Measurements from ENCODE around the gene TRANK1. TPM values are rescaled to one million over a fixed set of nuclear protein-coding genes. Genes with fewer than 3 reads are reported as not detected.

TRANK1 gene
- total RNA-seq, 4 donors from 2014 or later, result 9.4 to 31.5 (median 14.6) TPM

DNA sequence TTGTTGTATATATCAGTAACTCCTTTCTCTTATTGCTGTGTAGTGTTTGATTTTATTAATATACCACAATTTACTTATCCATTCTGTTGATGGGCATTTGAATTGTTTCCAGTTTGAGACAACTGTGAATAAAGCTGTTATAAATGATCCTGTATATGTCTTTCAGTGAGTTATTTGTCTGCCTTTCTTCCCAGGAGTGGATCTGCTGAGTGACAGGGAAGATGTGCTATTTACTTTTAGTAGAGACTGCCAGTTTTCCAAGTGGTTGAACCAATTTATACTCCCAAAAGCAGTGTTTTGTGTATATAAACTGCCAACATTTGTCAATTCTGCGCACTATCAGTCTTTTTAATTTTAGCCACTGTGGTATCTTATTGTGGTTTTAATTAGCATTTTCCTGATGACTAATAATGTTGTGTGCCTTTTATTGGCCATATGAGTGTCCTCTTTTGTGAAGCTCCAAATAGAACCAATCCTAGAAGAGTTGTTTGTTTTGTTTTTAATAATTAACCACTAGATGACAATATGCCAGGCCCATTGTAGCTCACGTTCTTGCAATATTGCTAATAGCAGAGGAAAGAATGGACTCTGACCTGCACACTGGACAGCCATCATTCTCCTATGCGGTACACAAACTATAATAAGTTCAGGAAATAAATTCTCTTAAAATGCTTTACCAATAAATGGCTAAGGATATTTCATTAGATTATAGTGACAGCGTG, 25.3 kb downstream of the TRANK1 start:
- TF ChIP-seq, protein P1, sequence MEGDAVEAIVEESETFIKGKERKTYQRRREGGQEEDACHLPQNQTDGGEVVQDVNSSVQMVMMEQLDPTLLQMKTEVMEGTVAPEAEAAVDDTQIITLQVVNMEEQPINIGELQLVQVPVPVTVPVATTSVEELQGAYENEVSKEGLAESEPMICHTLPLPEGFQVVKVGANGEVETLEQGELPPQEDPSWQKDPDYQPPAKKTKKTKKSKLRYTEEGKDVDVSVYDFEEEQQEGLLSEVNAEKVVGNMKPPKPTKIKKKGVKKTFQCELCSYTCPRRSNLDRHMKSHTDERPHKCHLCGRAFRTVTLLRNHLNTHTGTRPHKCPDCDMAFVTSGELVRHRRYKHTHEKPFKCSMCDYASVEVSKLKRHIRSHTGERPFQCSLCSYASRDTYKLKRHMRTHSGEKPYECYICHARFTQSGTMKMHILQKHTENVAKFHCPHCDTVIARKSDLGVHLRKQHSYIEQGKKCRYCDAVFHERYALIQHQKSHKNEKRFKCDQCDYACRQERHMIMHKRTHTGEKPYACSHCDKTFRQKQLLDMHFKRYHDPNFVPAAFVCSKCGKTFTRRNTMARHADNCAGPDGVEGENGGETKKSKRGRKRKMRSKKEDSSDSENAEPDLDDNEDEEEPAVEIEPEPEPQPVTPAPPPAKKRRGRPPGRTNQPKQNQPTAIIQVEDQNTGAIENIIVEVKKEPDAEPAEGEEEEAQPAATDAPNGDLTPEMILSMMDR (IDR thresholded peaks at IDR 0.05), result no peak
- ATAC-seq (ENCODE audit: low FRiP score) (no peak), DNase-seq (ENCODE audit: low spot score) (no peak)

DNA sequence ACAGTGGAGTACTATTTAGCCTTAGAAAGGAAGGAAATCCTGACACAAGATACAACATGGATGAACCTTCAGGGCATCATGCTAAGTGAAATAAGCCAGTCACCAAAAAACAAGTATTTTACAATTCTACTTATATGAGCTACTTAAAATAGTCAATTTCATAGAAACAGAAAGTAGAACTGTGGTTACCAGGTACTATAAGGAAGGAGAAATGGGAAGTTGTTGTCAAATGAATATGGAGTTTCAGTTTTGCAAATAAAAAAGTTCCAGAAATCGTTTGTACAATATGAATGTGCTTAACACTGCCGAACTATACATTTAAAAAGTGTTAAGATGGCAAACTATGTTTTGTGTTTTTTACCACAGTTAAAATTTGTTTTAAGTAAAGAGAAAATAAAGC, 26.8 kb downstream of the TRANK1 start:
- DNase-seq (ENCODE audit: low spot score), result no peak
- no peak for ATAC-seq (ENCODE audit: low FRiP score)
- TF ChIP-seq, protein P1 (IDR thresholded peaks at IDR 0.05), result no peak

DNA sequence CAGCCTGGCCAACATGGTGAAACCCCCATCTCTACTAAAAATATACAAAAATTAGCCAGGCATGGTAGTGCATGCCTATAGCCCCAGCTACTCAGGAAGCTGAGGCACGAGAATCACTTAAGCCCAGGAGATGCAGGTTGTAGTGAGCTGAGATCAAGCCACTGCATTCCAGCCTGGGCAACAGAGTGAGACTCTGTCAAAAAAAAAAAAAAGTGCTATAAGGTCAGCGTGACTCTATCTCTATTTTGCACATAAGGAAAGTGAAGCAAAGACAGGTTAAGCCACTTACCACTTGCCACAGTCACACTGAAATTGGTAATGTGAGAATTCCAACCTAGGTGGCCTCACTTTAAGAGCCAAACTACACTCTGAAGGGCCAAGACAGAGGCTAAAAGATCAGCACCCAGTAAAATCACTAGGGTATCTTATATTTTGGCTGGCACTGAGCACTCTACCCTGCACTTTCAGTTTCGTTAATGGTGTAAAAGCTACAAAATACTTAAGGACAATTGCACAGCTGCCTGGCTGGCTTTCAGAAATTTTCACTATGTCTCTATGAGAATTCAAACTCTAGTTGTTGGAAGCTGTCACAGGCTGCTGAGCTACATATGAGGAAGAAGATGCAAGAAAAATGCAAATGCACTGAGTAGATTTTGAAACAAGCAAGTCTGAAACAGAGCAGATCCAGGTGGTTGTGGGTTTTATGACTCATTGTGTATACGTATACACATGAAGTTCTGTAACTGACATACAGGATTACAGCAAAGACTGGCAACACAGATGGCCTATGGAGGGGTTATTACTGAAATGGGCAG, 32.7 kb downstream of the TRANK1 start:
- TF ChIP-seq, protein P1 (IDR thresholded peaks at IDR 0.05), result no peak

DNA sequence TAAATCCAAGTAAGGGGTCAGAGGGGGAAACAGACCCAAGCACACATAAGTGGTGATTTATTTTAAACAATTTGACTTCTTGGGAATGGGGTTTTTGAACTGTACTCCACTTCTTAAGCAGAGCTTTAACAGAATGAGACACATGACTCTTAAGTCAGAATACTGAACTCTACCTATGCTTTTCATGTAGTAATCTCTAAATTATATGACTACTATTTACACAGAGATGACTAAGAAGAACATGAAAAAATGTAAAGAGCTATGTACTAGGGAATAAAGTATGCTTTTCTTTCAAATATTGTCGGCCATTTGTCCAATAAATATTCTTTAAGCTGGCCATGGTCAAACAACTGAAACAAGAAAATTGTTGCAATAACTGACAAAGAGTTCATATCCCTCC, 35.2 kb downstream of the TRANK1 start:
- ATAC-seq (ENCODE audit: low FRiP score) (no peak), DNase-seq (ENCODE audit: low spot score) (no peak)
- TF ChIP-seq, protein P1 (IDR thresholded peaks at IDR 0.05), result no peak

More for the DNA sequence above, 32.7 kb downstream of the TRANK1 start:
- DNase-seq (ENCODE audit: low spot score) (no peak), ATAC-seq (ENCODE audit: low FRiP score) (peak; percentile 75)

DNA sequence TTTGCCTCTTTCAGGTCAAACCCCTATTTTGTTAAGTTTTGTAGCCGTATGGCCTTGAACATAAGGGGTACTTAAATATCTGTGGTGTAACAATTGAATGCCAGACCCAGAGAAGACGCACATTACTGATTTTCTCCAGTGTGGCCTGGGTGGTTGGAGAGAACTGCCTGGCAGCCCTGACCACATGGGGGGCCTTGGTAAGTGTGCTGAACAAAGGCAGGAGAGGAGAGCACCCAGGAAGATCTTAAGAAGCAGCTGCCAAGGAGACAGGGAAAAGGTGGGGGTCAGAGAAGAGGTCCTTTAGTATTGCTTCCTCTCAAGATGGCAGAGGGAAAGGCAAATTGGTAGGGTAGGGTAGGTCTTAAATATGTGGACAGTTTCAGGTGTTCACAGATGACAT, 35.7 kb downstream of the TRANK1 start:
- DNase-seq (ENCODE audit: low spot score) (no peak), ATAC-seq (ENCODE audit: low FRiP score) (no peak)
- TF ChIP-seq, protein P1 (IDR thresholded peaks at IDR 0.05), result no peak

DNA sequence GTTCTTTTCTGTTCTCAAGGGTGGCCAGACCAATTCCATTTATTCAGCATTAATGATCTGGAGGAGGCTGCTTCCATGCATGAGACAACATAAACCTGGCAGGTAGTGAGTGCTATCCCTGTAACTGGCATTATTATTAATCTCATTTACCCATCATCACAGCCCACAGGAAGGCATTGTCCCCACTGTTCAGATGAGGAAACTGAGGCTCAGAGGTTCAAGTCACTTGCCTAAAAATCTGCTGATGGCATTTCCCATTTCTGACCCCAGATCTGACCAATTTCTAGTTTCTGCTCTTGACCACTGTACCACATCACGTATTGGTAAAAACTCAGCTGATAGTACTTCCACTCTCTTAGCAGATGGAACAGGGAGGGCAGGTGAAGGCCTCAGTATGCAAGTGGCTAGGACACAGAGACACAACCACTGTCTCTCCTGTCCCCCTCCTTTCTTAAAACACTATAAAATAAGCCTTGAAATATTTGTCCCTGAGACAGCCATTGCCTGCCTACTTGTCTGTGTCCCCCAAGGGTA, 36.1 kb downstream of the TRANK1 start:
- TF ChIP-seq, protein P1 (IDR thresholded peaks at IDR 0.05), result no peak
- DNase-seq (ENCODE audit: low spot score) (no peak), ATAC-seq (ENCODE audit: low FRiP score) (no peak)

Data from omental fat pad (tissue), 4 donors.